ENCODE measurements around the gene SUGCT. TPM values are rescaled to one million over a fixed set of nuclear protein-coding genes. Genes with fewer than 3 reads are reported as not detected.

The SUGCT gene
- total RNA-seq, 3 donors from 2014 or later (not counting 1 experiment from before 2014, with no cell fraction given), result 0.40 to 0.59 TPM; not detected in 1

GRCh38 chr7:40471891-40472290 is 337.1 kb downstream of the SUGCT start:
- no peak overlapping the region for H3K4me3 ChIP-seq (ENCODE audit: low read length)
- H3K9me3 ChIP-seq (ENCODE audit: control insufficient read depth, insufficient read depth, low read length), result no peaks in the 10 kb centered on the region
- H3K27ac Mint-ChIP-seq, result no peak overlapping the region
- H3K27me3 Mint-ChIP-seq (ENCODE audit: low read depth in 2 of 2), result no peaks in the 10 kb centered on the region
- intact Hi-C loops (cut with micrococcal nuclease), result no loop called here
- H3K4me1 Mint-ChIP-seq, result no peaks in the 10 kb centered on the region
- 100% methylated on average over 1 of the region's 4 CpGs for WGBS (ENCODE audit: insufficient coverage)
- no peak for TF ChIP-seq CTCF (IDR thresholded peaks at IDR 0.05)
- no peaks in the 10 kb centered on the region for H3K36me3 ChIP-seq (ENCODE audit: control insufficient read depth, insufficient read depth, low read length)
- H3K4me1 ChIP-seq (ENCODE audit: control insufficient read depth, insufficient read depth, low read length), result no peaks in the 10 kb centered on the region
- H3K27me3 ChIP-seq (ENCODE audit: control insufficient read depth, insufficient read depth, low read length), result no peaks in the 10 kb centered on the region
- DNase-seq (no peak), ATAC-seq (no peak)
- H3K36me3 Mint-ChIP-seq, result no peaks in the 10 kb centered on the region
- H3K4me3 Mint-ChIP-seq, result no peak overlapping the region
- H3K9me3 Mint-ChIP-seq, result peaks cover 0 to 4% of the 10 kb centered on the region in 2 donors
- no peak overlapping the region for H3K27ac ChIP-seq (ENCODE audit: low read length)

DNA sequence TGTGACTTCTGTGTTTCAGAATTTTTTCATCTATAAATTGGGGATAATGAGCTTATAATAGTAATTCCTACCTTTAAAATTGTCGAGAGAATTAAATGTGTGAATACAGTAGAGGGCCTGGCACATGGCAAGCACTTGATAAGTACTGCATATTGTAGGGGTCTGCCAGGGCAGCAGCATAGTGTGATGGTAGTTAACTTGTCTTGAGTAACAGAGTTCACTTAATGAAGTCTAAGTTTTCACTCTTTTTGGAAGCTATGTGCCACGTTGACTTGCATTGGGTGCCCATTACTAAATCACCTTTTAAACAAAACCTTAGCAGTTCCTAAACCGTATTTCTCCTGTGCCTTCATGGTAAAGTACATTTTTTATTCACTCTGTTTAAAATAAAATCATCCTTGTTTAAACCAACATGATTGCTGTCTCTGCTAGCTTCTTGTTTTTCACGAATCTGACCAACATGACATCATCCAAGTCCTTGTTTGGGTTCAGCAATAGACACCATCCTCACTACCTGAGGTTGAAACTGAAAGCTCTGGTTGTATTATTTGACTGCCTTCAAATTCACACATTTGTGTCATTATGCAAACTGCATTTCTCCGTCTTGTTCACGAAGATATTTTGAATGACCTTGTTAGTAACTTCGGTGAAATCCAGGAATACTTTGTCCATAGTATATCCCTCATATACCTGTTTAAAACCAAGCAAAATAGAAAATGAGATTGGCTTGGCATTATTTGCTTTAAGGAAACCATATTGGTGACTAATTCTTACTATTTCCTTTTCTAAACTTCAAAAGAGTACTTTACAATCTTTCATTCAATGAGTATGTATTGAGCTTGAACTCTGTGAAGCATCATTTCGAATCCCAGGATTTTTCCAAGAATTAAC is 340.2 kb downstream of the SUGCT start:
- Mint-ChIP-seq H3K27me3 (ENCODE audit: low read depth in 2 of 2) (no peaks in the 10 kb centered on the region), H3K27ac (no peak overlapping the region), H3K36me3 (no peaks in the 10 kb centered on the region), H3K4me3 (no peak overlapping the region), H3K4me1 (no peaks in the 10 kb centered on the region), H3K9me3 (peaks cover 0 to 4% of the 10 kb centered on the region in 2 donors)
- intact Hi-C loops (cut with micrococcal nuclease), result no loop called here
- Histone ChIP-seq H3K27ac (ENCODE audit: low read length) (no peak overlapping the region), H3K36me3 (ENCODE audit: control insufficient read depth, insufficient read depth, low read length) (no peaks in the 10 kb centered on the region), H3K4me3 (ENCODE audit: low read length) (no peak overlapping the region), H3K27me3 (ENCODE audit: control insufficient read depth, insufficient read depth, low read length) (no peaks in the 10 kb centered on the region), H3K4me1 (ENCODE audit: control insufficient read depth, insufficient read depth, low read length) (no peaks in the 10 kb centered on the region), H3K9me3 (ENCODE audit: control insufficient read depth, insufficient read depth, low read length) (no peaks in the 10 kb centered on the region)
- no peak for TF ChIP-seq CTCF (IDR thresholded peaks at IDR 0.05)
- ATAC-seq (no peak), DNase-seq (no peak)
- WGBS (ENCODE audit: insufficient coverage), result 66% methylated on average over 7 of the region's 8 CpGs

- intact Hi-C loops (cut with micrococcal nuclease), result no loop called here
- no peak for ATAC-seq
- Mint-ChIP-seq H3K4me1 (no peaks in the 10 kb centered on the region), H3K9me3 (peaks cover 0 to under 1% of the 10 kb centered on the region in 2 donors), H3K27ac (no peak overlapping the region), H3K4me3 (no peak overlapping the region), H3K27me3 (ENCODE audit: low read depth in 2 of 2) (no peaks in the 10 kb centered on the region), H3K36me3 (no peaks in the 10 kb centered on the region)
- no peaks in the 10 kb centered on the region for H3K27me3 ChIP-seq (ENCODE audit: control insufficient read depth, insufficient read depth, low read length)
- H3K4me3 ChIP-seq (ENCODE audit: low read length), result no peak overlapping the region
- no peaks in the 10 kb centered on the region for H3K4me1 ChIP-seq (ENCODE audit: control insufficient read depth, insufficient read depth, low read length)
- no peak for DNase-seq
- no peaks in the 10 kb centered on the region for H3K36me3 ChIP-seq (ENCODE audit: control insufficient read depth, insufficient read depth, low read length)
- WGBS (ENCODE audit: insufficient coverage), result 100% methylated on average over 1 of the region's 1 CpG
- no peaks in the 10 kb centered on the region for H3K9me3 ChIP-seq (ENCODE audit: control insufficient read depth, insufficient read depth, low read length)
- no peak for TF ChIP-seq CTCF (IDR thresholded peaks at IDR 0.05)
- H3K27ac ChIP-seq (ENCODE audit: low read length), result no peak overlapping the region
Observed at GRCh38 chr7:40475681-40475982, 340.8 kb downstream of the SUGCT start.

DNA sequence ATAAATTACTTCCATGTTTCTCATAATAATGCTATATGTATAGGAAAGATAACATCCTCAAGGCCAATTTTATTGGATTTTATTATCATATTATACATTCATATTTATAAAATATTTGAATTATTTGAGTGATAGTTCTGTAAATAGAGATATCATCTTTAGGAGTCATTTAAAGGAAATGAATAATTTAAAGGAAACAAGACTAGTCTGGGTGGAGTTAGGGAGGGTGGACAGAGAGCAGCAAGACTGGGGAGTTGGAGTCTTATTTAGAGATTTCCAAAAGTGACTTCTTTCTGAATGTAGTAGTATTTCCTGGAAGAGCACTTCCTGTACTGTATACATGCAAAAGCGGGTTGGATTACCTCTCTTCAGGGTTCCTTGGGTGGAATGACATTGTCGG is 342.3 kb downstream of the SUGCT start:
- Mint-ChIP-seq H3K4me1 (no peaks in the 10 kb centered on the region), H3K27ac (no peak overlapping the region), H3K27me3 (ENCODE audit: low read depth in 2 of 2) (no peaks in the 10 kb centered on the region), H3K4me3 (no peak overlapping the region), H3K36me3 (no peaks in the 10 kb centered on the region), H3K9me3 (no peaks in the 10 kb centered on the region)
- Histone ChIP-seq H3K4me3 (ENCODE audit: low read length) (no peak overlapping the region), H3K4me1 (ENCODE audit: control insufficient read depth, insufficient read depth, low read length) (no peaks in the 10 kb centered on the region), H3K27ac (ENCODE audit: low read length) (no peak overlapping the region), H3K9me3 (ENCODE audit: control insufficient read depth, insufficient read depth, low read length) (no peaks in the 10 kb centered on the region), H3K36me3 (ENCODE audit: control insufficient read depth, insufficient read depth, low read length) (no peaks in the 10 kb centered on the region), H3K27me3 (ENCODE audit: control insufficient read depth, insufficient read depth, low read length) (no peaks in the 10 kb centered on the region)
- intact Hi-C loops (cut with micrococcal nuclease), result no loop called here
- WGBS (ENCODE audit: insufficient coverage), result 94% methylated on average over 2 of the region's 2 CpGs
- DNase-seq, result no peak
- no peak for ATAC-seq
- no peak for TF ChIP-seq CTCF (IDR thresholded peaks at IDR 0.05)
